Testis (tissue), 2 donors: ENCODE results near the gene IL37.

Experiments
- POLR2A ChIP-seq: fragments of 450-650 bp; IDR thresholded peaks from one replicate; pipeline ENCODE4 v1.6.1; 2017; ENCODE audit warnings: antibody characterized with exemption, mild to moderate bottlenecking, moderate library complexity
- TF ChIP-seq, protein P1 (sequence below), 3 experiments: fragments of 450-650 bp in 2 of 3; fragments of 200-600 bp in 1 of 3; sonication (generic) in 1 of 3; IDR thresholded peaks; one replicate each; pipeline ENCODE4 v1.5.1; 2016 to 2019; ENCODE audit warnings: antibody characterized with exemption in 3 of 3, mild to moderate bottlenecking in 2 of 3, moderate library complexity in 1 of 3

DNA sequence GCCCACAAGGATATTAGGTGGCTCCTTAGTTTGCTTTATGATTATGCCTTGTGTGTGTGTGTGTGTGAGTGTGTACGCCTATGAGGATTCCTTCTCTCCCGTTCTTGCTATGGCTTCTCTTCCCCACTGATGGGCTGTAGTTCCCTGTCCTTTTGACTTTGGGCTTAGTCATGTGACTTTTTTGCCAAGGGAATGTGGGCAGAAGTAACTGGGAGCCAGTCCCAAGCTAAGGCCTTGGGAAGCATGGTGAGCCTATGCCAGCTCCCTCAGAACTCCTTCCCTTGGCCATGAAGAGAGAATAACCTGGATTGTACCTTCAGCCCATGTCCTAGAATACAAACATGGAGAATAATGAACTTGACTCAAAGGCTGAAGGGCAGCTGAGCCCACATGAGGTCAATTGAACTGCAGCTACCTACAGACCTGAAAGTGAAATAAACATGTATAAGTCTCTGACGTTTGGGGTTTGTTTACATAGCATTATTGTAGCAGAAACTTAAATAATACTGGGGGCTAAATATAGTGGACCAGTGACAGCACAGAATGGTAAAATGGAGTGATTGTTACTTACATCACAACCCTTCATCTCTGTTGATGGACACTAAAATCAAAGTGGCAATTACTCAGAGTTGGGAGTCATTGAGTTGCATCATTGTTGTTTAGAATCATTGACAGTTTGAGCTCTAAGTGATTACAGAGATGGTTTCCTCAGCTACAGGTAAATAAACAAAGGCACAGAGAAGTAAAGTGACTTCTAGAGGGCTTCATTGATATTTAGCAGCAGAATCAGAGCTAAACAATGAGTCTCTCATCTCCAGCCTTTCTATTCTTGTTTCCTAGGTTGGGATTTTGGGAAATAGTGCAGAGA lies 51.6 kb downstream of the IL37 start:
- TF ChIP-seq, protein P1, sequence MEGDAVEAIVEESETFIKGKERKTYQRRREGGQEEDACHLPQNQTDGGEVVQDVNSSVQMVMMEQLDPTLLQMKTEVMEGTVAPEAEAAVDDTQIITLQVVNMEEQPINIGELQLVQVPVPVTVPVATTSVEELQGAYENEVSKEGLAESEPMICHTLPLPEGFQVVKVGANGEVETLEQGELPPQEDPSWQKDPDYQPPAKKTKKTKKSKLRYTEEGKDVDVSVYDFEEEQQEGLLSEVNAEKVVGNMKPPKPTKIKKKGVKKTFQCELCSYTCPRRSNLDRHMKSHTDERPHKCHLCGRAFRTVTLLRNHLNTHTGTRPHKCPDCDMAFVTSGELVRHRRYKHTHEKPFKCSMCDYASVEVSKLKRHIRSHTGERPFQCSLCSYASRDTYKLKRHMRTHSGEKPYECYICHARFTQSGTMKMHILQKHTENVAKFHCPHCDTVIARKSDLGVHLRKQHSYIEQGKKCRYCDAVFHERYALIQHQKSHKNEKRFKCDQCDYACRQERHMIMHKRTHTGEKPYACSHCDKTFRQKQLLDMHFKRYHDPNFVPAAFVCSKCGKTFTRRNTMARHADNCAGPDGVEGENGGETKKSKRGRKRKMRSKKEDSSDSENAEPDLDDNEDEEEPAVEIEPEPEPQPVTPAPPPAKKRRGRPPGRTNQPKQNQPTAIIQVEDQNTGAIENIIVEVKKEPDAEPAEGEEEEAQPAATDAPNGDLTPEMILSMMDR (IDR thresholded peaks at IDR 0.05) = no peak
- no peak for TF ChIP-seq POLR2A
